ENCODE data around the gene DERL3. TPM values are rescaled to one million over a fixed set of nuclear protein-coding genes. Genes with fewer than 3 reads are reported as not detected.

DERL3 gene
- total RNA-seq, 4 donors from 2014 or later, result 0.21 to 0.49 (median 0.33) TPM

DNA sequence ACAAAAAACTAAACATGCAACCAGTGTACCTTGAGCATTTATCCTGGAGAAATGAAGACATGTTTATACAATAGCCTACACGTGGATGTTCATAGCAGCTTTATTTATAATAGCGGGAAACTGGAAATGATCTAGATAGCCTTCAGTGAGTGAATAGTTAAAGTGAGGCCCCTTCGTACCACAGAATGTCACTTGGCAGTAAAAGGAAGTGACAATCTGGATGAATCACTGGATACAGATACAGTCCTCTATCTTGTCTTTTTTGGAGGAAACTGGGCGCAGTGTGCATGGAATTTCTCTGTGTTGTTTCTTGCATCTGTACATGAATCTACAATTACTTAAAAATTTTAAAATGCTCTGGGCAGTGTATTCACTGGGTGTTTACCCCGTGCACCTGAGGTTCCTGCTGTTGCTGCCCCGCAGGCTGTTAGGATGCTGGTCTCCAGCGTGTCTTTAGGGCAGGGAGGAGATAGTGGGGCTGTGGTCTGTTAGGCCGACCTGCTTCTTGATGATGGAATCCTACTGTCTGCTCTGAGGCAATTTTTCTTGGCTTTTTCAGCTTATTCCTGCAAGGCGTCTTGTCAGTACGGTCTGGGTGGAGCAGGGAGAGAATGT lies 23.2 kb downstream of the DERL3 start:
- intact Hi-C loops (cut with DNase I; ENCODE audit: low total_unique reads), result no loop called here
- 68 to 73% methylated on average over 10 of the region's 10 CpGs for WGBS, 2 donors
- no peak overlapping the region for H3K4me3 ChIP-seq (ENCODE audit: low read depth, poor library complexity, severe bottlenecking)
- DNase-seq (ENCODE audit: low spot score in 2 of 2), result no peak
- TF ChIP-seq, protein P1, sequence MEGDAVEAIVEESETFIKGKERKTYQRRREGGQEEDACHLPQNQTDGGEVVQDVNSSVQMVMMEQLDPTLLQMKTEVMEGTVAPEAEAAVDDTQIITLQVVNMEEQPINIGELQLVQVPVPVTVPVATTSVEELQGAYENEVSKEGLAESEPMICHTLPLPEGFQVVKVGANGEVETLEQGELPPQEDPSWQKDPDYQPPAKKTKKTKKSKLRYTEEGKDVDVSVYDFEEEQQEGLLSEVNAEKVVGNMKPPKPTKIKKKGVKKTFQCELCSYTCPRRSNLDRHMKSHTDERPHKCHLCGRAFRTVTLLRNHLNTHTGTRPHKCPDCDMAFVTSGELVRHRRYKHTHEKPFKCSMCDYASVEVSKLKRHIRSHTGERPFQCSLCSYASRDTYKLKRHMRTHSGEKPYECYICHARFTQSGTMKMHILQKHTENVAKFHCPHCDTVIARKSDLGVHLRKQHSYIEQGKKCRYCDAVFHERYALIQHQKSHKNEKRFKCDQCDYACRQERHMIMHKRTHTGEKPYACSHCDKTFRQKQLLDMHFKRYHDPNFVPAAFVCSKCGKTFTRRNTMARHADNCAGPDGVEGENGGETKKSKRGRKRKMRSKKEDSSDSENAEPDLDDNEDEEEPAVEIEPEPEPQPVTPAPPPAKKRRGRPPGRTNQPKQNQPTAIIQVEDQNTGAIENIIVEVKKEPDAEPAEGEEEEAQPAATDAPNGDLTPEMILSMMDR (IDR thresholded peaks at IDR 0.05), result no peak
- no peak for TF ChIP-seq POLR2A (IDR thresholded peaks at IDR 0.05)

DNA sequence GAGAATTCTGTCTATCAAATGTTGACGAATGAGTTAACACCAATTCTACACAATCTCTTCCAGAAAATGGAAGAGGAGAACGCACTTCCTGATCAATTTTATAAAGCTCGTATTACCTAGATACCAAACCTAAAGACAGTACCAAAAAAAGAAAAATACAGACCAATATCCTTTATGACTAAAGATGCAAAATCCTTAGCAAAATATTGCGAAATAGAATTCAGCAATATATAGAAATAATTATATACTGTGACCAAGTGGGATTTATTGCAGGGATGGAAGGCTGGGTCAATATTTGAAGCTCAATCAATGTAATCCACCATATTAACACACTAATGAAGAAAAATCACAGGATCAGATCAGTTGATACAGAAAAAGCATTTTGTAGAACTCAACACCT lies 26.4 kb downstream of the DERL3 start:
- intact Hi-C loops (cut with DNase I; ENCODE audit: low total_unique reads), result no loop called here
- 95 to 96% methylated on average over 4 of the region's 4 CpGs for WGBS, 2 donors

DNA sequence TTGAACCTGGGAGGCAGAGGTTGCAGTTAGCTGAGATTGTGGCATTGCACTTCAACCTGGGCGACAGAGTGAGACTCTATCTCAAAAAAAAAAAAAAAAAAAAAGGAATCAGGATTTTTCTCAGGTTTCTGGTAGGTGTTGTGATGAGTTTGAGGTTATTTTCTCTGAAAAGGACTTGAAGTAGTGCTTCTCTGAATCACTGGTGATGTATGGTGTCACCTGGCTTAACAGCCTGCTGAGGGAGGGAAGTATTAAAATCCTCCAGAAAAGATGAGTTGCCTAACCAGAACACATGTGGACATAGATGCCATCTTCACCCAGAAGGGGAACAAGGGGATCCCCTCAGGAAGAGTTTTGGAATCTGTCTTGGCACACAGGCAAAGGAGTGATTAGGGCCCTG lies 32.0 kb downstream of the DERL3 start:
- H3K4me3 ChIP-seq (ENCODE audit: low read depth, poor library complexity, severe bottlenecking), result no peak overlapping the region
- WGBS, 2 donors, result 92 to 100% methylated on average over 1 of the region's 1 CpG
- TF ChIP-seq POLR2A (IDR thresholded peaks at IDR 0.05), result no peak
- TF ChIP-seq, protein P1 (IDR thresholded peaks at IDR 0.05), result no peak
- intact Hi-C loops (cut with DNase I; ENCODE audit: low total_unique reads), result no loop called here
- DNase-seq (ENCODE audit: low spot score in 2 of 2), result no peak

More for the DNA sequence above, 26.4 kb downstream of the DERL3 start:
- TF ChIP-seq, protein P1 (IDR thresholded peaks at IDR 0.05), result no peak
- TF ChIP-seq POLR2A (IDR thresholded peaks at IDR 0.05), result no peak
- no peak overlapping the region for H3K4me3 ChIP-seq (ENCODE audit: low read depth, poor library complexity, severe bottlenecking)
- DNase-seq (ENCODE audit: low spot score in 2 of 2), result no peak

DNA sequence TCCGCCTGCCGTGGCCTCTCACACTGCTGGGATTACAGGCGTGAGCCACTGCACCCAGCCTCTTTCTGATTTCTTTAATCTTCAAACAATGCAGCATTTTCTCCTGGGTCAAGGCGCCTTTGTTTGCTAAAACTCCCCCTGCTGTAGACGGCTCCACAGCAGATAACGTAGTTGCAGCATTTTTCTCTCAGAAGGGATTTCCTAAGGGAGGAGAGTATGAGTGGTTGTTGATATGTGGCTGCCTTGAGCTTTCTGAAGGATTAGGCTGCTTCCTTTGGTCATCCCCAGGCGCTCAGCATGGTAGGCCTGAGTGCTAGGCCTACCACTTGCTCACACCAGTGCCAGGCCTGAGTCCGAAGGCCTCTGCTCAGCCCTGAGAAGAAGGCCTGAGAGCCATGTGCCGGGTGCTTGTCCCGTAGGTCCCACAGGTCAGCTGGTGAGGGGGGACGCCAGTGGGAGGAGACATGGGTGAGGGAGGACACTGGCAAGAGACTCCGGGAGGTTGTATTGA lies 34.0 kb downstream of the DERL3 start:
- H3K4me3 ChIP-seq (ENCODE audit: low read depth, poor library complexity, severe bottlenecking), result no peak overlapping the region
- WGBS, 2 donors, result 85 to 89% methylated on average over 12 of the region's 12 CpGs
- DNase-seq (ENCODE audit: low spot score in 2 of 2), result no peak
- no peak for TF ChIP-seq POLR2A (IDR thresholded peaks at IDR 0.05)
- TF ChIP-seq, protein P1 (IDR thresholded peaks at IDR 0.05), result no peak
- intact Hi-C loops (cut with DNase I; ENCODE audit: low total_unique reads), result no loop called here

DNA sequence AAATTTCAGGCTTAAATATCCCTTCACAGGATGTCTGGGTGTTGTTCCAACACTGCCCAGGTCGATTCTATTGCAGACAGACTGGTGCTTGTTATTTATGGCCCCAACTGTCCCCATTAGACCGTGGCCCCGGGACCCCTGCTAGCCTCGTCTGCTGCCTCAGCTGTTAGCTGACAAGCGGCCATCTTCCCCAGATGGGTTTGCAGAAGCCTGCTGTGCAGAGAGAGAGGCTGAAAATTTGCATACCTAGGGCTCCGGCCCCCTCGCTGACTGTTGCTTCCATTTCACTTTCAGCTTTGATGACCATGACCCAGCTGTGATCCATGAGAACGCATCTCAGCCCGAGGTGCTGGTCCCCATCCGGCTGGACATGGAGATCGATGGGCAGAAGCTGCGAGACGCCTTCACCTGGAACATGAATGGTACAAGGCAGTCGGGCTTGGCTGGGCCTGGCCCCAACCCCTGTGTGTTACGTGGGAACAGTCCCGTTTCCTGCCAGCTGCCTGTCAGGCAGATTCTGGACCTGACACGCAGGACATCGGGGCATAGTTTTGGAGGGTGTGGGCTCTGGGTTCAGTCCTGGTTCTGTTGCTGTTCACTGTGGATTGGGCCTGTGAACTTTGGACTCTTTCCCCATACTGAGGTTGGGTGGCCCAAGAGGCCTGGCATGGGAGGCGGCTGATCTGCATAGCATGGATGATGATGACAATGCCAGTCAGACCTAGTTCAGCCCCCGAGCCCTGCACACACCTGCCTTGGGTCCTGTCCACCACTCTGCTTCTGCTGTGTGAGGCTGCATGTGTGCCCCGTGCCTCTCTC lies 35.6 kb downstream of the DERL3 start:
- H3K4me3 ChIP-seq (ENCODE audit: low read depth, poor library complexity, severe bottlenecking), result no peak overlapping the region
- no peak for TF ChIP-seq POLR2A (IDR thresholded peaks at IDR 0.05)
- TF ChIP-seq, protein P1 (IDR thresholded peaks at IDR 0.05), result no peak
- intact Hi-C loops (cut with DNase I; ENCODE audit: low total_unique reads), result no loop called here
- 80 to 87% methylated on average over 19 to 21 of the region's 21 CpGs for WGBS, 2 donors
- DNase-seq (ENCODE audit: low spot score in 2 of 2), result no peak
